ENCODE results near the gene MFGE8. TPM values are rescaled to one million over a fixed set of nuclear protein-coding genes. Genes with fewer than 3 reads are reported as not detected.
A peak's percentile ranks its signal among the peaks of the same experiment; 100 is the strongest.

MFGE8 gene
- total RNA-seq, 1 experiment from 2014 or later: 35.5 TPM

DNA sequence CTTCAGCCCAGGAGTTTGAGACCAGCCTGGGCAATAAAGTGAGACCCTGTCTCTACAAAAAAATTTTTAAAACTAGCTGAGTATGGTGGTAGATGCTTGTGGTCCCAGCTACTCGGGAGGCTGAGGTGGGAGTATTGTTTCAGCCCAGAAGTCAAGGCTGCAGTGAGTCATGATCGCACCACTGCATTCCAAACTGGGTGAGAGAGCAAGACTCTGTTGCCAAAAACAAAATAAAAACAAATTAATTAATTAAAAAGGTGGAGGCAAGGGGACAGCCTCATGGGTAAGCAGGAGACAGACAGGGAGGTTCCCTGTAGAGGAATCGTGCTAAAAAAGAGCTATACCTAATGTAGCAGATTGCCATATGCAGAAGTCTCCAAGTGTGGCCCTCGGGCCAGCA lies 30.4 kb downstream of the MFGE8 start:
- no peak for DNase-seq
- H3K4me3 Mint-ChIP-seq (ENCODE audit: low read depth, unreplicated experiment): no peak overlapping the region
- CTCF ChIA-PET: interaction anchor here (1.3 kb wide), 1 partner anchor 8 kb away, joined by 4 read pairs; no protein-coding TSS in a partner anchor
- H3K36me3 Mint-ChIP-seq (ENCODE audit: insufficient read depth, unreplicated experiment): no peaks in the 10 kb centered on the region
- TF ChIP-seq, protein P1, sequence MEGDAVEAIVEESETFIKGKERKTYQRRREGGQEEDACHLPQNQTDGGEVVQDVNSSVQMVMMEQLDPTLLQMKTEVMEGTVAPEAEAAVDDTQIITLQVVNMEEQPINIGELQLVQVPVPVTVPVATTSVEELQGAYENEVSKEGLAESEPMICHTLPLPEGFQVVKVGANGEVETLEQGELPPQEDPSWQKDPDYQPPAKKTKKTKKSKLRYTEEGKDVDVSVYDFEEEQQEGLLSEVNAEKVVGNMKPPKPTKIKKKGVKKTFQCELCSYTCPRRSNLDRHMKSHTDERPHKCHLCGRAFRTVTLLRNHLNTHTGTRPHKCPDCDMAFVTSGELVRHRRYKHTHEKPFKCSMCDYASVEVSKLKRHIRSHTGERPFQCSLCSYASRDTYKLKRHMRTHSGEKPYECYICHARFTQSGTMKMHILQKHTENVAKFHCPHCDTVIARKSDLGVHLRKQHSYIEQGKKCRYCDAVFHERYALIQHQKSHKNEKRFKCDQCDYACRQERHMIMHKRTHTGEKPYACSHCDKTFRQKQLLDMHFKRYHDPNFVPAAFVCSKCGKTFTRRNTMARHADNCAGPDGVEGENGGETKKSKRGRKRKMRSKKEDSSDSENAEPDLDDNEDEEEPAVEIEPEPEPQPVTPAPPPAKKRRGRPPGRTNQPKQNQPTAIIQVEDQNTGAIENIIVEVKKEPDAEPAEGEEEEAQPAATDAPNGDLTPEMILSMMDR (IDR thresholded peaks at IDR 0.05; ENCODE audit: unreplicated experiment): no peak
- intact Hi-C loops (cut with micrococcal nuclease; ENCODE audit: unreplicated experiment): no loop called here
- BruUV-seq (replicated peaks): no TSS peak
- no peaks in the 10 kb centered on the region for H3K27me3 Mint-ChIP-seq (ENCODE audit: unreplicated experiment)
- H3K9me3 Mint-ChIP-seq (ENCODE audit: low read depth, unreplicated experiment): no peaks in the 10 kb centered on the region
- no peak overlapping the region for H3K27ac Mint-ChIP-seq (ENCODE audit: unreplicated experiment)
- no peaks in the 10 kb centered on the region for H3K4me1 Mint-ChIP-seq (ENCODE audit: low read depth, unreplicated experiment)

DNA sequence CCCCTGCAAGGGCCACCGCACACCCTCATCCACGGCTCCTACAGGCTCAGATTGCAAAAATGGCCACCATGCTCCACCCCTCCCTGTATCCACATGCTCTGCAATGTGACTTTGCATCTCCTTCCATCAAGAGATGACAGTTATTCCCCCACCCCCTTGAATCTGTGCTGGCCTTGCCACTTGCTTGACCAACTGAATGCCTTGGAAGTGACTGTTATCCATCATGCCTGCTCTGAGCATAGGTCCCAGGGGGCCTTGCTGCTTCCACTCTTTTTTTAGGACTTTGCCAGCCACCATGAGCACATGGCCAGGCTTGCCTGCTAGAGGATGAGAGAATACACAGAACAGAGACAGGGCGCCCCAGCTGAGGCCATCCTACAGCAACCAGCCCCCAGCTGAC lies 31.4 kb downstream of the MFGE8 start:
- DNase-seq: no peak
- Mint-ChIP-seq H3K36me3 (ENCODE audit: insufficient read depth, unreplicated experiment) (no peaks in the 10 kb centered on the region), H3K27ac (ENCODE audit: unreplicated experiment) (no peak overlapping the region), H3K4me1 (ENCODE audit: low read depth, unreplicated experiment) (no peaks in the 10 kb centered on the region), H3K9me3 (ENCODE audit: low read depth, unreplicated experiment) (no peaks in the 10 kb centered on the region), H3K4me3 (ENCODE audit: low read depth, unreplicated experiment) (no peak overlapping the region), H3K27me3 (ENCODE audit: unreplicated experiment) (no peaks in the 10 kb centered on the region)
- BruUV-seq (replicated peaks): no TSS peak
- TF ChIP-seq, protein P1 (IDR thresholded peaks at IDR 0.05; ENCODE audit: unreplicated experiment): no peak
- intact Hi-C loops (cut with micrococcal nuclease; ENCODE audit: unreplicated experiment): no loop called here
- CTCF ChIA-PET: no interaction called here

DNA sequence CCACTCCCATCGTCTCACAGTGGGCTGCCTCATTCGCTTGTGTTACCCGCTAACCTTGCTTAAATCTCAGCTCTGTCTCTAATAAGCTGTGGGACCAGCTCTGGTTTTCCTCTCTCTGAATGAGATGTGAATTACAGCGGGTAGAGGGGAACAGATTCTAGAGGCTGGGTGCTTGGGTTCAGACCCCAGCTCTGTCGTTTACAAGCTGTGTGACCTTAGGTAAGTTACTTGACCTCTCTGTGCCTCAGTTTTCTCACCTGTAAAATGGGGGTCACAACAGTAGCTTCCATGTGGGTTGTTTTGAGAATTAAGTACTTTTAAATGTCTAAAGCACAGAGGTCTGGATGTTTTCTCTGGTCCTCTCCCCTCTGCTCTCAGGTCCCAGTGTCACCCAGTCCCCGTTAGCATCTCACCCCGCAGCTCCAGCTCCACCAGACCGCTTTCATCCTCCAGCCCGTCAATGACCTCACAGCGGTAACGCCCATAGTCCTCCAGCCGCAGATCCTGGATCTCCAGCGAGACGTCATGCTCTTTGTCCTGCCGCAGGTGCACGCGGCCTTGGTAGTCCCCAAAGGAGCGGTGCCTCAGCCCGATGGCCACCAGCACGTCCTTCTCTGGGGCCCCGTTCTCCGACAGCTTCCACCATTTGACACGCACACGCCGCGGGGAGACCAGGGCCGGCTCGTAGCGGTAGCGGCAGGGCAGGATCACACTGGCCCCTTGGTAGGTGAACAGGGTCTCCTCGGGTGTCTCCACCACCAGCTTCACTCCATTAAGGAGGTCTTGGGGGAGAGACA lies 32.0 kb downstream of the MFGE8 start:
- no peak for DNase-seq
- Mint-ChIP-seq H3K27ac (ENCODE audit: unreplicated experiment) (no peak overlapping the region), H3K4me1 (ENCODE audit: low read depth, unreplicated experiment) (no peaks in the 10 kb centered on the region), H3K4me3 (ENCODE audit: low read depth, unreplicated experiment) (no peak overlapping the region), H3K27me3 (ENCODE audit: unreplicated experiment) (no peaks in the 10 kb centered on the region), H3K9me3 (ENCODE audit: low read depth, unreplicated experiment) (no peaks in the 10 kb centered on the region), H3K36me3 (ENCODE audit: insufficient read depth, unreplicated experiment) (no peaks in the 10 kb centered on the region)
- CTCF ChIA-PET: interaction anchor here (0.7 to 0.9 kb wide), 3 partner anchors 9 to 24 kb away, joined by 3 read pairs; no protein-coding TSS in a partner anchor
- TF ChIP-seq, protein P1 (IDR thresholded peaks at IDR 0.05; ENCODE audit: unreplicated experiment): no peak
- intact Hi-C loops (cut with micrococcal nuclease; ENCODE audit: unreplicated experiment): no loop called here
- BruUV-seq (replicated peaks): no TSS peak

GRCh38 chr15:88878720-88879184 lies 34.4 kb downstream of the MFGE8 start:
- peaks cover 19% of the 10 kb centered on the region for H3K27me3 Mint-ChIP-seq (ENCODE audit: unreplicated experiment)
- TF ChIP-seq, protein P1 (IDR thresholded peaks at IDR 0.05; ENCODE audit: unreplicated experiment): peak; percentile 75
- BruUV-seq (replicated peaks): no TSS peak
- H3K9me3 Mint-ChIP-seq (ENCODE audit: low read depth, unreplicated experiment): no peaks in the 10 kb centered on the region
- no peaks in the 10 kb centered on the region for H3K4me1 Mint-ChIP-seq (ENCODE audit: low read depth, unreplicated experiment)
- intact Hi-C loops (cut with micrococcal nuclease; ENCODE audit: unreplicated experiment): no loop called here
- DNase-seq: peak; percentile 73
- no peak overlapping the region for H3K27ac Mint-ChIP-seq (ENCODE audit: unreplicated experiment)
- H3K36me3 Mint-ChIP-seq (ENCODE audit: insufficient read depth, unreplicated experiment): no peaks in the 10 kb centered on the region
- no peak overlapping the region for H3K4me3 Mint-ChIP-seq (ENCODE audit: low read depth, unreplicated experiment)
- CTCF ChIA-PET: interaction anchor here (0.8 to 1.3 kb wide), 6 partner anchors 18 to 328 kb away, joined by 3 read pairs; no protein-coding TSS in a partner anchor
